Mesenteric fat pad (tissue), 1 donor: Measurements from ENCODE around the gene NMBR. TPM values are rescaled to one million over a fixed set of nuclear protein-coding genes. Genes with fewer than 3 reads are reported as not detected.
"Not testable (repeated sequence)": the region's sequence is repeated elsewhere in the genome, so short reads cannot be mapped to it uniquely, and the experiment has no call there.

Experiments used
- DNase-seq: peaks from one replicate; pipeline ENCODE4 v3.0.0-alpha.2; 2020; ENCODE audit warnings: low spot score
- long read RNA-seq: library from polyadenylated mRNA; unstranded; transcript quantifications from one replicate; pipeline ENCODE4 v2.0.0, GENCODE V29; 2020
- total RNA-seq: library from RNA; stranded (reverse); fragmentation: NEBNext Ultra II Directional; extraction: Animal tissue kit (Norgen Biotek cat#: 25700); gene quantifications from one replicate; pipeline ENCODE4 v1.2.1, GENCODE V29; 2021
- donor health status: DM: yes; HTN: yes; CAD: no.

NMBR gene
- not detected for total RNA-seq
- long read RNA-seq: 0 reads

- DNase-seq: peak; percentile 97
Observed at GRCh38 chr6:142146828-142147662, at the start of gene NMBR, which contains the start of gene VTA1. Gene NMBR (minus strand): TSS chr6:142147122. CDS start chr6:142088658, 58,464 bp downstream. Gene VTA1 (plus strand): TSS chr6:142147263. CDS start chr6:142147288, 25 bp downstream.

GRCh38 chr6:142195862-142196541 lies 49.1 kb upstream of the NMBR start:
- DNase-seq: no peak

- DNase-seq: no peak
Observed at GRCh38 chr6:142193621-142194020, 46.7 kb upstream of the NMBR start.

GRCh38 chr6:142192343-142192742 lies 45.4 kb upstream of the NMBR start:
- no peak for DNase-seq

DNA sequence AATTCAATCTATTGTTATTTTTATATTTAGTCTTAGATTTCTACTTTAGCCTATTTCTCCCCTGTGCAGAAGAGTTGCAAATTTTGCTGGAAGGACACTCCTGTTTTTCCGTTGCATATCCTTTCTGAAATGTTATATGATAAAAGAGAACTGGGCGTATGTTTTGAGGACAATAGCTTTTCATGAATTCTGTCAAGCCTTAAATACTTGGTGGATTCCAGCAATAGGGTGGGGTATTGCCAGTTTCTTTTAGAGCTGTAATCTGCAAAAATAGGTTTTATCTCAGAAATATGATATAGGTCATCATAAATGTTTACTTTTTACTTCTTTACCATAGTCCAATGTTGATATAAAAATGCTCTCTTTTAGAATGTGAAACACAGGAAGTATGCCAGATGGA lies 42.1 kb upstream of the NMBR start:
- DNase-seq: no peak

GRCh38 chr6:142188341-142188740 lies 41.4 kb upstream of the NMBR start:
- not testable (repeated sequence) for DNase-seq

DNA sequence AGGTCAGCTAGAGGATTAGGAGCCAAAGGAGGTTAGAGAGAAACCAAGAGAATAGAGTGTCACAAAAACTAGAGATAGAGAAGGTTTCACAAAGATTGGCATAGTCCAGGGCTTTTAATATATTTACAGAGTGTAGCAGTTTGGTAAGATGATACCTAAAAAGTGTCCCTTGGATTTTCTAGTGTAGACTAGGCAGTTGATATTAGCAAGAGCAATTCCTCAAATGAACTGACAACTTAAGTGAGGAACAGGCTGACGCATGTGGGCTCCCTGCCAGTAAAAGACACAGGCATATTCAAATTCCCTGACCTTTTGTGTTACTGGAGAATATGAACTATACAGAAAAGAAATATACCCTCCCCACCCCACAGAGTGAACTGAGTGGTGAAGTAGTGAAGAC lies 40.3 kb upstream of the NMBR start:
- DNase-seq: no peak

DNA sequence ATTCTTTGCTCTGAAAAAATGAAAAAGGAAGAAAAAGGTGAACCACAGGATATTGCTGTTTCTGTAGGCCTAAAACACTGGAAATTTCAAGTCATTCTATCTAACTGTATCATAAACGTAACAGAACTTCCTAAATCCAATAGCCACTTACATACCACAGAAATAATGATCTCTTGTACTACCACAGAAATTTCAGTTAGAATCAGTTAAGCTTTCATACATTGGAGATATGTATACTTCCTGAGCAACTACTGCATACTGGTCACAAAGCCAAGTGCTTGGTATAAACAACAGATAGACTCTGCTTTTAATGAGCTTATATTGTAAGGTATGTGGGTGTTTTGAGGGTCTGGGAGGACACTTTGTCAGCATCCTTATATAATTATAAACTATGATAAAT lies 38.7 kb upstream of the NMBR start:
- no peak for DNase-seq

DNA sequence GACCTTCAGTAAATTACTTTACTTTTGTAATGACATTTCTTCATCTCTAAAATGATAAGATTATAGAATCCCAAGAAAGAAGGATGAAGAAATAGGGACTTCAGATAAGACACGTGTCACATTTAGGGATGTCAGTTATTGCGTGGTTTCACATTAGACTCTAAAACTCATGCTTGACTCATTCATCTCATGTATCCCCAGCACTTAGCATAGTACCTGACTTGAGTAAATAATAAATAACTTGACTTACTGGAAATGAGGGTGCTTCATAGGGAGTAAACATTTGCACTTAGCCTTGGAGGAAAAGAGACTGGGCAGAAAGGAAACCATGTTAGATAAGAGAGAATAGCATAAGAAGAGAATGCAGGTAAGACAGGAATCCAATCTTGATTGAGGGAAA lies 37.4 kb upstream of the NMBR start:
- no peak for DNase-seq

- DNase-seq: no peak
Observed at GRCh38 chr6:142183351-142183750, 36.4 kb upstream of the NMBR start.

GRCh38 chr6:142182004-142182403 lies 35.1 kb upstream of the NMBR start:
- no peak for DNase-seq

- DNase-seq: no peak
Observed at GRCh38 chr6:142178129-142178528, 31.2 kb upstream of the NMBR start.

DNA sequence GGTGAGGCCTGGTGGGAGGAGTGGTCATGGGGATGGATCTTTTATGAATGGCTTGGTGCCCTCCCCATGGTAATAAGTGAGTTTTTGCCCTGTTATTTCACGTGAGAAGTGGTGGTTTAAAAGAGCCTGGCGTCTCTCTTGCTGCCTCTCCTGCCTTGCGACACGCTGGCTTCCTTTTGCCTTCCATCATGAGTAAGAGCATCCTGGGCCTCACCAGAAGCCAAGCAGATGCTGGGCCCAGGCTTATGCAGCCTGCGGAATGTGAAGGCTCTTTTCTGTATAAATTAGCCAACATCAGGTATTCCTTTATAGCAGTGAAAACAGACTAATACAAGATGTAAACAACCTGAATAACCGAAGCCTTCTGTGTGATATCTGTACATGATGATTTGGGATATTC lies 27.8 kb upstream of the NMBR start:
- DNase-seq: no peak

DNA sequence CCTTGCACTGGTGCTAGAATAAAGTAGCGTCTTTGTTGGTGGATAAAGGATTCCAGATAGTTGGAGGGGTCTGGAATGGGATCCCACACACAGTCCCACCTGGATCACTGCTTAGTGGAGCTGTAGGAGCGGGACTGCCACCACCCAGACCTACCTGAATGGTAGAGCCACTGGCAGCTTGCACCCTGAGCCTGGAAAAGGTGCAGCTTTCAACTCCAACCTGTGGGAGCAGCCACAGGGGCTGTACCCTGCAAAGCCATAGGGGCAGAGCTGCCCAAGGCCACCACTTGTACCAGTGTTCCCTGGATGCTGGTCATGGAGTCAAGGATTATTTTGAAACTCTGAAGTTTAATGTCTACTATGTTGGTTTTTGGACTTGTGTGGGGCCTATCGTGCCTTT lies 27.1 kb upstream of the NMBR start:
- no peak for DNase-seq

DNA sequence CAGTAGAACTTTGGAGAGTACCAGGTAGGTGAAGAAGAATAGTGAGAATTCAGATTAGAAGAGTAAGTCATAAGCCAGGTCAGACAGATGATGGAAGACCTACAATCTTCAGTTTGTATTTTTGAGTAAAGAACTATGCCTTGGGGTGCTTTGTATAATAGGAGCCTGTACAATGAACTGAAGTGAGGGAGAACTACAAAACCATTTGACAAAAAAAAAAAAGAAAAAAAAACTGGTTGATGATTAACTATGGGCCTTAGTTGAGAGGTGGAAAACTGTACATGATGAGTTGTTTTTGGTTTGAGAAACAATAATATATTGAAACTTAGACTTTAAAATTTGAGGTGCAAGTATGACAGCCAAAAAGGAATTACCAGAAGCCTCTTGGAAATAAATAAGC lies 25.8 kb upstream of the NMBR start:
- DNase-seq: no peak

DNA sequence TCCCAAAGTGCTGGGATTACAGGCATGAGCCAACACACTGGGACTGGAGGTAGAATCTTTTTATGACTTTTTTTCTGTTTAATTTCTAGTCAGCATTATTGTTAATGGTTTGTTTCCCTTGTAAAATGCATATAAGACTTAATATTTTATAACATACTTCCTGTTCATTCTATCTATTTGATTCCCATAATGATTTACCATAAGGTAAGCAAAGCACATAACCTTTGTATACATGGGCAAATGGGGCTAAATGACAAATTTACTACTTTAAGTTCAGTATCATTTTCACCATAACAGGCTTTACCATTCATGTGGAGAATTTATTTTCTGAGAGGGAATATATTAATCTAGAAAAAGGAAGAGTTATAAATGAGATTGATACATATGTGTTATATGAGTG lies 24.4 kb upstream of the NMBR start:
- no peak for DNase-seq

DNA sequence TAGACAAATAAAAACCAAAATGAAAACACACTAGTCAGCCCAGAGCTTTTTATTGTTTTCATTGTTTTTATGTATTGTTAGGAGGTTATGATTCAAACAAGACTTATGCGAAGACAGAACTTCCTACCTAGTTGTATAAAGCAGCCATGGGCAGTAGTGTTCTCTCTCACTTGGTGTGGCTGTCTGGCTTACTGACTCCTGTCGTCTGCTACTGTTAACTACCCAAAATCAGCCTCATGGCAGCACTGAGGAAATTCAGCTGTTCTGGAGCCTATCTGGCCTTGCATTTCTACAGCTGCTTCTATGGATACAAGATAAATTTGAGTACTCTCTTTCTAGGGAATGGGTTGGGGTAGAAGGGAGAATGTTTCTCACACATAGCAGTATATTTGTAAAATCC lies 20.6 kb upstream of the NMBR start:
- DNase-seq: no peak

- DNase-seq: no peak
Observed at GRCh38 chr6:142167071-142167470, 20.1 kb upstream of the NMBR start.

- no peak for DNase-seq
Observed at GRCh38 chr6:142165227-142165626, 18.3 kb upstream of the NMBR start.

- no peak for DNase-seq
Observed at GRCh38 chr6:142162780-142163179, 15.9 kb upstream of the NMBR start.

GRCh38 chr6:142156758-142157068 lies 9.8 kb upstream of the NMBR start:
- not testable (repeated sequence) for DNase-seq

- no peak for DNase-seq
Observed at GRCh38 chr6:142155895-142156757, 9.2 kb upstream of the NMBR start.
